ENCODE measurements around the gene SASH1.
A peak's percentile ranks its signal among the peaks of the same experiment; 100 is the strongest.

SASH1 gene

DNA sequence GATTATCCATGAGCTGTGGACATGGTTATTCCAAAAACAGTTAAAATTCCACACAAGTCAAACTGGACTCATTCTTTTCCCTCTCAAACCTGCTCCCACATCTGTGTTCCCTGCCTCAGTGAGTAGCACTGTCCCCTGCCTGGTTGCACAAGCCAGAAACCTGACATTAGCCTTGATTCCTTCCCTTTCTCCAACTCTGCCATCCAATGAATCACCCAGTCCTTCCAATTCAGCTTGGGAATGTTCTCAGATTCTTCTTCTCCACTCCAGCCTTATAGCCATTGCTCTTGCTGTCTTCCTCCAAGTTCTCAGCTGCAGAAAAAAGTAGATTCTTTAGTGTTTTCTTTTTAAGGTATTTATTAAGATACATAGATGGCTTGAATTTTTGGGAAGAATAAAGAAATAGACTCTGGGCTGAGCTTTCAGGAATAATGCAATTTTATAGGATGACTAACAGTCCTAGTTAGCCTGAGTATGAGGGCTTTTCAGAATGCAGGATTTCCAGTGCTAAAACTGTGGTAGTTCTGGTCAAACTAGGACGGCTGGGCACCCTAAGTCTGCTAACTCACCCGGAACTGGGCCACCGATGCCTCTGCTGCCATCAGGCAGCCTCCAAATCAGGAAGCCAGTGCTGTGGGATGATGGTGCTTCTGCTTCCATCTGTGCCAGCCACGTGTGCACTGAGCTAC lies 18.2 kb upstream of the SASH1 start:
- no peak for DNase-seq
- intact Hi-C loops (cut with DNase I) = no loop called here

DNA sequence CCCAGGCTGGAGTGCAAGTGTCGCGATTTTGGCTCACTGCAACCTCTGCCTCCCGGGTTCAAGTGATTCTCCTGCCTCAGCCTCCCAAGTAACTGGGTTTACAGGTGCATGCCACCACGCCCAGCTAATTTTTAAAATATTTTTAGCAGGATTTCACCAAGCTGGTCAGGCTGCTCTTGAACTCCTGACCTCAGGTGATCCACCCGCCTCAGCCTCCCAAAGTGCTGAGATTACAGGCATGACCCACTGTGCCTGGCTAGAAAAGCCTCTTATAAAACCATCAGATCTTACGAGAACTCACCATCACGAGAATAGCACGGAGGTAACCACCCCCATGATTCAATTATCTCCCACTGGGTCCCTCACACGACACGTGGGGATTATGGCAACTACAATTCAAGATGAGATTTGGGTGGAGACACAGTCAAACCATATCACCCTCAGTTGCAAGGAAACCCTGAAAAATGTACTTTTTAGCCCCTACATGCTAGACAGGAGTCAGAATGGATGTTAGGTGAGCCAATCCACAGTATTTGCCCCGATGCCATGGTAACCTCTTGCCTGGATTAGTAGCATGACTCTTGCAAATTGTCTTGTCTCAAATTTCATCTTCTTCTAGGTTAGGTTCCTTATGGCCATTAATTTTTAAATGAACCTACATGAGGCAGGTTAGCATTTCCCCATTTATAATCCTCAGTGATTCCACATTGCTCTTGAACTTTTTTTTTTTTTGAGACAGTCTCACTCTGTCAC lies 17.1 kb upstream of the SASH1 start:
- intact Hi-C loops (cut with DNase I) = no loop called here
- DNase-seq = no peak

DNA sequence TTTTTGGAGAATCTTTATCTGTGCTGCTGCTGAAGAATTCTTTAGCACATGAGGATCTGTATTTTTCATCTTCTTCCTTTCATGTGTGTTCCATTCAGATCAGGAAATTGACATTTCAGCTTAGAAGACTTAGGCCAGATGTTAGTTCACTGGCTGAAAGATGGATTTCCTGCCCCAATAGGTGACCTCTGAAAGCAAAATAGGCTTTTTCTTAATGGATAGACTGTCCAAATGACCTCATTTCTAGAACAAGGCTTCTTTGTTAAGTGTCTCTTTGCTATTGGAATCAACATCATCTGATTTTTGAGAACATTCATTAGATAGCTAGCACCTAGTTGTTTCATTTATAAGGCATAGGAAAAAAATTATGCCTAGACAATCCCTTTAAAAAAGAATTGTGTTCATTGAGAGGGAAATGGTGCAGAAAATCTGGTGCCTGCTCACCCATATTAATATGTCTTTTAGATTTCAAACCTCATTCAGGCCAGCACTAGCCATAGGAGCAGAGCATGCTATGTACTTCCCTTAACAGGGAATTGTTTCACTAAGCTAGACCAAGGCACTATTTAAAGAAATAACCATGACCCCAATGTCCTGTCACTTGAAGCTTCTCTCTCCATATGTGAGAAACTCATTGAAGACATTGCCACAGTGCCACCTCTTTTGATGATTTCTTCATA lies 13.6 kb upstream of the SASH1 start:
- DNase-seq = no peak
- intact Hi-C loops (cut with DNase I) = no loop called here

DNA sequence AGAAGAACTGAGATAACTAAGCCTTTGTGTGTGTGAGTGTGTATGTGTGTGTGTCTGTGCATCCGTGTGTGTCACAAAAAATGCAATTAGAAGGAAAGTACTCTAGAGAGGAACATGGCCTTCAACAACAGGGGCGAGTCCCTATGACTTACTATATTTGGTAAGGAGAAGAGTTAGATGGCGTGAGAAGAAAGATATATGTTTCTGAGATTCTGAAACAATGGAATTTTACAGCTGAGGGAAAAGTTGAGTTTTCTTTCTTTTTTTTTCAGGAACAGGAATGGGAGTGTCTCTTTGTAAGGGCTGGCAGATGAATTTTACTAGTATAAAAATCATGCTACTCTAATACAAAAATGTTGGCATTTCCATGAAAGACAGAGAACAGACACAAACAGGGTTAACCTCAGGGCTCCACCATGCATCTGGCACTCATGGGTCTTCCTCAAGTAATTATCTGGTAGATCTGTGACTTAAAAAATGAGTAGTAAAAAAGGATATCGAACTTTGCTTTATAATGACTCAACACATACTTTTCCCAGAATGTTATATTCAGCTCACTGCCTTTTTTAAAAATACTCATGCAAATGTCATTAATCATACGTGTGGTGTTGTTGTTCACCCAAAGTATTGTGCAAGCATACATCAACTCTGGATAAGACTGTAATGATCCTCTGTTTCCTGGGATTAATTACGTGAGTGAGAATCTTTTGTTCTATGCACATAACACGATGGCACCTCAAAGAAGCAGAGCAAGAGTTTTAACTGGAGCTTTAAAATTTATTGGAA lies 12.8 kb upstream of the SASH1 start:
- no peak for DNase-seq
- intact Hi-C loops (cut with DNase I) = no loop called here

DNA sequence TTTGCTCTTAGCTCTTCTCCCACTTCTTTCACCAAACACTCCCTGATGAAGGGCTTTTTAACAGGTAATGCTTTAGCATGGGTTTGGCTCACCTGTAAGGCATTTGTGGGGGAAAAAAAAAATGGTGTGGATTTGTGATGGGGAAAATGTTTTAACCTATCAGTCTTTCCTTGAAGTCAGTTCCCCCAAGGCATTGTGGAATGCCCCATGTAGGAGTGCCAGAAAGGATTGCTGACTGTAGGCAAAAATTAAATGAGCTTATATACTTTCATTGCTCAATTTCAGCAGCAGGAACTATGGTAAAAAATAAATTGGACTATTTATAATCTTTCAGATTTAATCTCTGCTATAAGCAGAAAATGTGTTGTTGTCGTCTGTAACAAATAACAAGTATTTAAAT lies 10.6 kb upstream of the SASH1 start:
- intact Hi-C loops (cut with DNase I) = no loop called here
- no peak for DNase-seq

DNA sequence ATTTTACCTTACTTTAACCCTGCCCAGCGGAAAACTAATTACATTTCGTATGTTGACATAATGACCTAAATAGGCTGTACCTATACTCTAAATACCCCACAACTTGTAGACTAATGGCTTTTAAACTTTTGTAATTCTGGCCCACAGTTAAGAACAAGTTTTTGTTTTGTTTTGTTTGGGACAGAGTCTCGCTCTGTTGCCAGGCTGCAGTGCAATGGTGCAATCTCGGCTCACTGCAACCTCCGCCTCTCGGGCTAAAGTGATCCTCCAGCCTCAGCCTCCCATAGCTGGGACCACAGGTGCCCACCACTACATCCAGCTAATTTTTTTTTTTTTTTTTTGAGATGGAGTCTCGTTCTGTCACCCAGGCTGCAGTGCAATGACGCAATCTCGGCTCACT lies 5.7 kb upstream of the SASH1 start:
- no peak for DNase-seq
- intact Hi-C loops (cut with DNase I) = no loop called here

DNA sequence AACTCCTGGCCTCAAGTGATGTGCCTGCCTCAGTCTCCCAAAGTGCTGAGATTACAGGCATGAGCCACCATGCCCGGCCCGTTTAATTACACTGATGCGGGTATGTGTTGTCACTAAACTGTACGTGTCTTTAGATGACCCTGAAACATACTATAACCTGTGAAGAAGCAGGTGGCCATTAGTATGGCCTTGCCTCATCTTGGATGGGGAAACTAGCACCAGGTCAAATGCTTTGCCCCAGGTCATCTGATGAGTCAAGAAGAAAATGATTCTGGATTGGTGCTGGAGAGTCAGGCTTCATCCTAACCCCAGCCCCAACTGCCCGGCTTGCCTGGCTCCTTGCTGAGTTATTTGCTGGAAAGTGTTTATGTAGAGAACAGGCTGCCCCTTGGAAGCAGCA lies 2.9 kb upstream of the SASH1 start:
- intact Hi-C loops (cut with DNase I) = loop anchor here (10.0 kb wide), 2 partner anchors 45 to 185 kb away; no protein-coding TSS in a partner anchor
- DNase-seq = no peak

DNA sequence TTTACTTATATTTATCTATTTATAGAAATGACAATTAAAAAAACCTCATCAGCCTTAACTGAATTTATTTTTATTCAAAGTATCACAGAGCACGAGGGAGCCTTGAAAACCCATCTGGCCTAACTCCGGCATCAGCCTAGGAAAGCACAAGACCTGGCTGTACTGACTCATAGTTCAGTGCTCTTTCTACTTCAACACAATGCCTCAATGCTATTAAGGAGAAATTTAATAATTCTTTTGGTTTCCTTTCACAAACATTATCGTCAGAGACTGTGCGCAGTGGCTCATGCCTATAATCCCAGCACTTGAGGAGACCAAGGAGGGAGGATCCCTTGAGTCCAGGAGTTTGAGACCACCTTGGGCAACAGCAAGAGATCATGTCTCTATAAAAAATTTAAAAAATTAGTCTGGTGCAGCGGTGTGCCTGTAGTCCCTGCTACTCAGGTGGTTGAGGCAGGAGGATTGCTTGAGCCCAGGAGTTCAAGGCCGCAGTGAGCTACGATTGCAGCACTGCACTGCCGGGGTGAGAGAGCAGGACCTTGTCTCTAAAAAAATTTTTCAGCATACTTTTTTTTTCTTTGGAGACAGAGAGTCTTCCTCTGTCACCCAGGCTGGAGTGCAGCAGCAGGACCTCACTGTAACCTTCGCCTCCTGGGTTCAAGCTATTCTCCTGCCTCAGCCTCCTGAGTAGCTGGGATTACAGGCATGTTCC lies 1.9 kb upstream of the SASH1 start:
- intact Hi-C loops (cut with DNase I) = loop anchor here (10.0 kb wide), 2 partner anchors 46 to 184 kb away; no protein-coding TSS in a partner anchor
- no peak for DNase-seq

DNA sequence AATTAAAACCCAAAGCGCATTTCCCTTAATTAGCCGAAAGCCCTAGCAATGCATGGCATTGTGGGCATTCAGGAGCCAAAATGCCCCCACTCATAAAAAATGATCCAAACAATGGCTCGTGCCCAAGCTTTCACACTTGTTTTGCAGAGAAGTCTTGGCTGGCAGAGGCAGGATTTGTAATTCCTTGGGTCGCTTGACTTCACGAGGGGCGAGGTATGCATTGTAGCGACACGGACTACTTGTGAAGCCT lies 613 bp upstream of the SASH1 start:
- intact Hi-C loops (cut with DNase I) = loop anchor here (10.0 kb wide), 2 partner anchors 47 to 183 kb away; no protein-coding TSS in a partner anchor
- peak in 2 of 42 donors; percentile 3 to 16 for DNase-seq

DNA sequence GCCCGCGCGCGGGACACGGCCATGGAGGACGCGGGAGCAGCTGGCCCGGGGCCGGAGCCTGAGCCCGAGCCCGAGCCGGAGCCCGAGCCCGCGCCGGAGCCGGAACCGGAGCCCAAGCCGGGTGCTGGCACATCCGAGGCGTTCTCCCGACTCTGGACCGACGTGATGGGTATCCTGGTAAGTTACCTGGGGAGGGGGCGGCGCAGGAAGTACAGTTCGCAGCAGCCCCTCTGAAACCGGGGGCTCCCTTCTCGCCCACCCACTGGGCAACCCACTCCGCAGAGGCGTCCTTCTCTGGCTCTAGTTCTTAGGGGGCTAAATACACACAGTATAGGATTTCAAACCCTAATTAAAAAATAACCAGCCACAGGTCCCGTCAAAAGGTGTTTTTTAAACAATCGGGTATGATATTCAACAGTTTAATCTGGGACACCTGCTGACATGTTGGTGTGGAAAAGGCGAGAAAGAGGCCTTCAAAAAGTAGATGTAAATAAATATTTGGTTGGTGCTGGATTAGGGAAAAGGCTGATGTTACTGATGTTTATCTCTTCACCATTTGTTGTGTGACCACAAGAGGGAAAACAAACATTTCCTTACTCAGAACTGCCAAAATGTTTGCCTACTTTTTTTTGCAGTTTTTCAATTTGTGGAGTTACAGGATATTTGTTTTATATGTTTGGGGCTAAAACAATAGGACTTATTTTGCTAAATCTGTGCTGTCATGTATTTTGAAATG lies 577 bp downstream of the SASH1 start:
- peak in 7 of 42 donors; percentile 9 to 26 (median 21) for DNase-seq
- intact Hi-C loops (cut with DNase I) = loop anchor here (10.0 kb wide), 2 partner anchors 48 to 182 kb away; no protein-coding TSS in a partner anchor

DNA sequence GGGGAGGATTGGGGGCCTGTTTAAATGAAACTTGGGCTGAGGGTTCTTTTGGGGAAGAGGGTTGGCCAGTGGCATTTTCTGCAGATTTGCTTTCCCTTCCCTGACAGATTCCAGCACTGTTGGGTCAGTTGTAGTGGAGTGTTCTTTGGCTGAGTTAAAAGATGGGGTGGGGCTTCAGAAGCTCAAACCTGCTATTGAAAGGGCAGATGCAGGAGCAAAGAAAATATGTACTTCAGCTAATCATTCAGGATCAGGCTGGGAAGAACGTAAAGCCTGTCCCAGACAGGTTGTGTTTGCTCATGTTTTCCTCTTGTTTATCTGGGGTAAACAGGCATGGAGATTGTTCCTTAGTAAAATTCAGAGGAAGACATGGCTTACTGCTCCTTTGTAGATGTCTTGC lies 2.5 kb downstream of the SASH1 start:
- no peak for DNase-seq
- intact Hi-C loops (cut with DNase I) = loop anchor here (5.0 to 10.0 kb wide), 3 partner anchors 50 to 180 kb away; no protein-coding TSS in a partner anchor

DNA sequence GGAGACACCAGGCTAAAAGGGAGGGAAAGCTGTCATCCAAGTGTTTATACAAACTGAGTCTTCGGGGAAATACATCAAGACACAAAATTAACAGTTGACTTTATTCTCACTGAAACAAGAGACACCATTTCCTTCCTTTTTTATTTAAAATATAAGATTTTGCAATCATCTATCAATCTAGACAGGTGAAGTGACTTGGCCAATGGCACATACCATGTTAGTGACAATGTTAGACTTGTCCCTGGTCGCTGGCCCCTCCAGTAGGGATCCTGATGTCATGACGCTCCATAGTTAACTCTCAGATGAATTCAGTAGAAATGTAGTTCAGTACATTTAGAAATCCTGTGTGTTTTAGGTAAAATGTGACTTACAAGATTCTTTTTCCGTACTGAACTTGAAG lies 2.9 kb downstream of the SASH1 start:
- intact Hi-C loops (cut with DNase I) = loop anchor here (5.0 to 10.0 kb wide), 3 partner anchors 51 to 179 kb away; no protein-coding TSS in a partner anchor
- DNase-seq = no peak

DNA sequence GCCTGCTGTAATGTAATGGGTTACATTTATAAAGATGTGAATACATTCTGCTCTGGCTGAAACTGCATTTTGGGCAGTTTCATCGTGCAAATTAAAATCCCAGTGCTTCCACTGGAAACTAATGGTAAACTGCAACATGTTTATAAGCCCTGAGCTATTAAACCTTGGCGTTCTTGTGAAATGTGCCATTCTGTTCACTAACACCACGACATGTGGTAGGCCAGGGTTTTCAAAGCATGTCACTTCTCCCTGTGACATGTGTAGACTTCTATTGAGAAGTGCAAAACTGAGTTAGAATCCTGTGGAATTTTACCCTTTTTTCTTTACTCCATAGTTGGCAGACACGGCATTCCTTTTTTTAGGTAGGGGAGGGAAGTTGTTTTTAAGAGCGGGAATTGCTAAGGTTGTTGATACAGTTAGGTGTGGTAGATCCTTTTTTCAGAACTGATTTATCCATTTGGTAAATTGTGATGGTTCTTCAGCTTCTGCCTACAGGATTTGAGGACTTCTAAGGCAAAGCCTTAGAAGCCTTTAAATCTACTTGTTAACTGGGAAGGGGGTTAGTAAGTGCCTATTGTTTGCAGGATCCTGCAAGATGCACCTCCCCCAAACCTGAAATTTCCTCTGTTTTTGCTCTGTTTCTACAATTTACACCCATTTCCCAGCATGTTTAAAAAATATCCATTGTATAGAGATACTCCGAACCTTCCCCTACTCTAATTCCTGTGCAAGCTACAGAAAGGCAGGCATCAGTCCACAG lies 4.2 kb downstream of the SASH1 start:
- no peak for DNase-seq
- intact Hi-C loops (cut with DNase I) = loop anchor here (5.0 to 10.0 kb wide), 3 partner anchors 52 to 178 kb away; no protein-coding TSS in a partner anchor

DNA sequence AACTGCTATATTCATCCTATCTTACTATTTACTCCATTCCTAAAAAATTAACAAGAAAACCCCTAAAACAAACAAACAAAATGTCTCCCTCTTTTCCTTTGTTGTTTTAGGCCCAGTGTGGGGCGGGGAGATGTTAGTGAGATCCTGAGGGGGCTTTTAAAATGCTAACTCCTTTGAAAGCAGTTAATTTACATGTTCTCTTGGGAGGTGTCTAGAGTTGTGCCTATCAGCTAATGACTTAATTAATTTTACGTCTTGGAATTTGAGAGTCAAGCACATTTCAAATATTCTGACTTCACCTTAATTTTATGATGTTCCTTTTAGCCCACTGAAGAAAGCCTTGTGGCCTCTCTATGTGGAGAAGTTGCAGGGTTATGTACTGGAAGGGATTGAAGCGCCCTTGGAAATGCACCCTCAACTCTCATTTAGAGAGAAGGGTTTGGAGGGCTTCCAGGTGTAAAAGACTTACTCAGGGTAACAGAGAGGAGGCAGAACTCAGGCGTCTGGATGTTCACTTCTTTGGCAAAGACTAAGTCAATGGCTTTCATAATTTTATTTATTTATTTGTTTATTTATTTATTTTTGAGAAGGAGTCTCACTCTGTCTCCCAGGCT lies 4.9 kb downstream of the SASH1 start:
- no peak for DNase-seq
- intact Hi-C loops (cut with DNase I) = loop anchor here (5.0 to 10.0 kb wide), 3 partner anchors 53 to 177 kb away; no protein-coding TSS in a partner anchor

DNA sequence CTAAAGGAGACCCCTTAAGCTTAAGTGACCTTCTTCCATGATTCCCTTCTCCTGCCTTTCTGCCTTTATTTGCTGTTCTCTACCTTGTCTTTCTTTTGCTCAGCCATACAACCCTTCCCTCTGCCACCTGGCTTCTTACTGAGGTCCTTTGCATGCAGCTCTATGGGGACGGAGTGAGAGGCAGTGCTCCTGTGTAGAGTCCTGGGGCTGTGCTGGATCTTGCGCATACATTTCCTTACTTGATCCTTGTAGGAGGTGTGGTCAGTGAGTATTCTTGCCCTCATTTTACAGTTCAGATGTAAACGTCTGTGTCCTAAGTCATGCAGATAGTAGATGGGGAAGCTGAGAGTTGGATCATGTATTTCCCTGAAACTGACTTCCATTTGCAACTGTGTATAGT lies 5.7 kb downstream of the SASH1 start:
- intact Hi-C loops (cut with DNase I) = loop anchor here (5.0 to 10.0 kb wide), 3 partner anchors 54 to 176 kb away; no protein-coding TSS in a partner anchor

DNA sequence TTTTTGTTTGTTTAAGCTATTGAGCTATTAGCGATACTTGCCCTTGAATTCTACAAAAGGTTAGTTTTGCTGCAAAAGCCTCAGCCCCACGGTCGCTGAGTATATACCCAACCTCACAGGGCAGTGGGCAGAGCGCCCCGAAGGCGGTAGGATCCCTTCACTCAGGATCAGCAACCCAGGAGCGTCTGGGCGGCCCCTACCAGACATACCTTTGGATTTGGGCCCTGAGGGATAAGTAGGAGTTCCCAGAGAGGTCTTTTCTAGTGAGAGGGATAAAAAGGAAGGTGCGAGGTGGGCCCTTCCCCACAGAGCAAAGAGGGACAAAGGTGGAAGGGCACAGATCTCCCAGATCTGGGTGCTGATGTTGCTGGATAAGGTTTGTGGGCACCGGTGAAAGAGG lies 6.1 kb downstream of the SASH1 start:
- DNase-seq = no peak
- intact Hi-C loops (cut with DNase I) = loop anchor here (5.0 to 10.0 kb wide), 3 partner anchors 54 to 176 kb away; no protein-coding TSS in a partner anchor

More for the DNA sequence above, 5.7 kb downstream of the SASH1 start:
- DNase-seq = no peak

Measured in head of caudate nucleus (tissue), 42 donors.